Measurements from ENCODE around the gene CHCHD6.

DNA sequence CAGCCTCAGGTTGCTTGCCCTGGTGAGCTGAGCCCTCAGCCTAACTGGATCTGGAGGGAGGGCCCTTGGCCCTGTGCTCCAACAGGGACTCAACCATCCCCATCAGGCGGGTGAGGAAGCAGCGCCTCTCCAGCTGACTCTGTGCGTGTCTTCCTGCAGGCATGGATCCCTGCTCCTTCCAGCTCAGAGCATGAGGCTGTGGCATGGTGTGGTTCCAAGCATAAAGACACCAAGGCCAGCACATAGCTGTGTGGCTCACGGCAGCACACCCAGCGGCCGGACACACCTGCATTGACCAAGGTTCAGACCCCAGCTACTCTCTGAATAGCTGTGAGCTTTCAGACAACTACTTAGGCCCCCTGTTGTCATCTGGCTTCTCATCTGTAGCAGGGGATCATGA lies 147.9 kb downstream of the CHCHD6 start:
- TF ChIP-seq, protein P1, sequence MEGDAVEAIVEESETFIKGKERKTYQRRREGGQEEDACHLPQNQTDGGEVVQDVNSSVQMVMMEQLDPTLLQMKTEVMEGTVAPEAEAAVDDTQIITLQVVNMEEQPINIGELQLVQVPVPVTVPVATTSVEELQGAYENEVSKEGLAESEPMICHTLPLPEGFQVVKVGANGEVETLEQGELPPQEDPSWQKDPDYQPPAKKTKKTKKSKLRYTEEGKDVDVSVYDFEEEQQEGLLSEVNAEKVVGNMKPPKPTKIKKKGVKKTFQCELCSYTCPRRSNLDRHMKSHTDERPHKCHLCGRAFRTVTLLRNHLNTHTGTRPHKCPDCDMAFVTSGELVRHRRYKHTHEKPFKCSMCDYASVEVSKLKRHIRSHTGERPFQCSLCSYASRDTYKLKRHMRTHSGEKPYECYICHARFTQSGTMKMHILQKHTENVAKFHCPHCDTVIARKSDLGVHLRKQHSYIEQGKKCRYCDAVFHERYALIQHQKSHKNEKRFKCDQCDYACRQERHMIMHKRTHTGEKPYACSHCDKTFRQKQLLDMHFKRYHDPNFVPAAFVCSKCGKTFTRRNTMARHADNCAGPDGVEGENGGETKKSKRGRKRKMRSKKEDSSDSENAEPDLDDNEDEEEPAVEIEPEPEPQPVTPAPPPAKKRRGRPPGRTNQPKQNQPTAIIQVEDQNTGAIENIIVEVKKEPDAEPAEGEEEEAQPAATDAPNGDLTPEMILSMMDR (IDR thresholded peaks at IDR 0.05): no peak
- TF ChIP-seq POLR2AphosphoS5 (IDR thresholded peaks at IDR 0.05) (no peak), EP300 (IDR thresholded peaks at IDR 0.05) (no peak), POLR2A (IDR thresholded peaks at IDR 0.05) (no peak)
